ENCODE results near the gene ROR2.

The ROR2 gene

GRCh38 chr9:91873637-91874051 is 76.4 kb downstream of the ROR2 start:
- no peak for DNase-seq

GRCh38 chr9:91868732-91869391 is 81.2 kb downstream of the ROR2 start:
- DNase-seq, result no peak

- no peak for DNase-seq
These were observed 82.3 kb downstream of the ROR2 start for GRCh38 chr9:91867740-91868139.

GRCh38 chr9:91865041-91865440 is 85.0 kb downstream of the ROR2 start:
- no peak for DNase-seq

GRCh38 chr9:91864380-91864779 is 85.6 kb downstream of the ROR2 start:
- DNase-seq, result no peak

- DNase-seq, result no peak
These were observed 86.6 kb downstream of the ROR2 start for GRCh38 chr9:91863469-91863868.

GRCh38 chr9:91858213-91859030 is 91.6 kb downstream of the ROR2 start:
- no peak for DNase-seq

GRCh38 chr9:91857291-91858212 is 92.5 kb downstream of the ROR2 start:
- DNase-seq, result no peak

- no peak for DNase-seq
These were observed 93.6 kb downstream of the ROR2 start for GRCh38 chr9:91856419-91856818.

GRCh38 chr9:91855196-91855595 is 94.8 kb downstream of the ROR2 start:
- no peak for DNase-seq

GRCh38 chr9:91852801-91853347 is 97.2 kb downstream of the ROR2 start:
- no peak for DNase-seq

GRCh38 chr9:91849694-91850093 is 100.3 kb downstream of the ROR2 start:
- DNase-seq, result no peak

GRCh38 chr9:91848146-91848545 is 101.9 kb downstream of the ROR2 start:
- DNase-seq, result no peak

- DNase-seq, result peak in 1 of 2 donors; percentile 32
These were observed 102.4 kb downstream of the ROR2 start for GRCh38 chr9:91847581-91848091.

- no peak for DNase-seq
These were observed 104.1 kb downstream of the ROR2 start for GRCh38 chr9:91845879-91846278.

GRCh38 chr9:91844701-91845291 is 105.2 kb downstream of the ROR2 start:
- DNase-seq, result no peak

- DNase-seq, result peak; percentile 34 to 69
These were observed 105.8 kb downstream of the ROR2 start for GRCh38 chr9:91844190-91844589.

GRCh38 chr9:91843623-91844148 is 106.3 kb downstream of the ROR2 start:
- no peak for DNase-seq

- no peak for DNase-seq
These were observed 106.9 kb downstream of the ROR2 start for GRCh38 chr9:91843093-91843492.

GRCh38 chr9:91842358-91843049 is 107.5 kb downstream of the ROR2 start:
- no peak for DNase-seq

- DNase-seq, result no peak
These were observed 108.4 kb downstream of the ROR2 start for GRCh38 chr9:91841591-91841990.
